ENCODE results near the gene POLE.

Gene POLE

DNA sequence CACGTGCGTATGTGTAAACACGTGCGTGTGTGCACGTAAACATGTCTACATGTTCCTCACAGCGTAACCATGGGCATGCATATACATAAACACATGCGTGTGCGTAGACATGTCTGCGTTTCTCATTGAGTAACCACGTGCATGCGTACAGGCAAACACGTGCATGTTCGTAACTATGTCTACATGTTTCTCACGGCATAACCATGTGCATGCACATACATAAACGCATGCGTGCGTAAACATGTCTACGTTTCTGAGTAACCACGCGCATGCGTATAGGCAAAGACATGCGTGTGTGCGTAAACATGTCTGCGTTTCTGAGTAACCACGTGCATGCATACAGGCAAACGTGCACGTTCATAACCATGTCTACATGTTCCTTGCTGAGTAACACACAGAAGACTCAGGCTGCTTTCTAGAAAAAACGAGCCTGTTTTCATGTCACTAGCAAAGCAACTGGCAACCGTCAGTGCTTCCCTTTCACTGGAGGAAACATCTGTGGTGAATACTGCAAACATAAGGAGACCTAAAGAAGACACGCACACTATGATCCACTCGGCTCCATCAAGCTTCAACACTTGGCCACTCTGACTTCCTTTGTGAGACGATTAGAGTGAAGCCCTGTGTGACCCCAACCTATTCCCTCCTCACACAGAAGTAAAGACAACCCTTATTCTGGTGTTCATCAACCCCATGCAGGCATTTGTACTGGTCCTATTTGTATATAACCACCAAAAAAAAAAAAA, 28.8 kb downstream of the POLE start:
- peak; percentile 69 for FAIRE-seq
- no peak for DNase-seq (ENCODE audit: insufficient read length, low spot score)

GRCh38 chr12:132657004-132657727, 30.0 kb downstream of the POLE start:
- DNase-seq (ENCODE audit: insufficient read length, low spot score), result no peak
- FAIRE-seq, result no peak

DNA sequence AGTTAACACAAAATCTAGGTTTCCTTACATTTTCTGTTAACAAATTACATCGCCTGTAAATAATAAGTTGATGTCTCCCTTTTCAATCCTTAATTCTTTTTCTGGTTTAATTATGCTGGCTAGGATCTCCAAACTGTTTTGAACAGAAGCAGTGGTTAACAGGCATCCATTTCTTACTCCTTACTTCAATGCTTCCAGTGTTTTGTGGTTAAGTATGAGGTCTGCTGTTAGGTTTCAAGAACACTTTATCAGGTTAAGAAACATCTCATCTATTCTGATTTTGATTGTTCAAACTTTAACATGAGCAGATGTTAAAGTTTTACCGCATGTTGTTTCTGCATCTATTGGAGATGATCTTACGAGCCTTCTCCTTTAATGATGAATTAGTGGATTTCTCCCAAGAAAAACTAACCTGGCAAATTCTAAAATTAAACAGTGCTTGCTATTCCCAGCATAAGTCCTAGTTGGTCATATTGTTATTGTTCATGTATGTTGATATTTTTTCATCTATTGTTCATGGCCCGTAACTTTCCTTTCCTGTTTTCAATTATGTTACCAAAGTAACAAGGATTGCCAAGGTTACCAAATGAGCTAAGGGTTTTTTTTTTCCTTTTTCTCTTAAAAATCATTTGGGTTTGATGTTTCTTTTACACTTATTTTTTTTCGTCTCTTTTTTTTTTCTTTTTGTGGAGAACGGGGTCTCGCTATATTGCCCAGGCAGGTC, 33.4 kb downstream of the POLE start:
- DNase-seq (ENCODE audit: insufficient read length, low spot score), result no peak
- FAIRE-seq, result no peak

DNA sequence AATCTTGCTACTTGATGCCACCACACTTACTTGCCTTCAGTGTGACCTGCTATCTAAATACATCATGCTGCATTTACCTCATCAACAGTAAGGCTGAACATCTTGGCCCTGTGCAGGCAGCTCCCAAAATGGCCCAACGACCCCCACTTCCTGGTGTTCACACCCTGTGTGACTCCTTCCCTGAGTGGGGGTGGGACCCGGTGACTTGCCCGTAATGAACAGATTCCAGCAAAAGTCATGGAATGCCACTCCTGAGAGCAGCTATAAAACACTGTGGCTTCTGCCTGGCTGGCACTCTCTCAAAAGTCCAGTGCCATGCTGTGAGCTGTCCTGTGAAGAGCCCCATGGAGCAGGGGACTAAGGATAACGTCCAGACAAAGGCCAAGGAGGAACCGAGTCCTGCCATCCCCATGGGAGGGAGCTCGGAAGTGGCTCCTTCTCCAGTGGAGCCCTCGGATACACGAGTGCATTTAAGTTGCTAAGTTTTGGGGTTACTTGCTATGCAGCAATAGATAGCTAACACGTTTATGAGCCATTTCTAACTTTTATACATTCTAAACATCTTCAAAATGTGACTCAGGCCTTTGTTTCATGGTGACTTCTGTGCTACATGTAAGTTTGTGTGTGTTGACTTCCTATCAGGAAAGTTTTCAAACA, 35.6 kb downstream of the POLE start:
- no peak for FAIRE-seq
- DNase-seq (ENCODE audit: insufficient read length, low spot score), result no peak

- DNase-seq (ENCODE audit: insufficient read length, low spot score) (no peak), FAIRE-seq (no peak)
Measured at GRCh38 chr12:132649226-132649945, 37.8 kb downstream of the POLE start.

- FAIRE-seq (no peak), DNase-seq (ENCODE audit: insufficient read length, low spot score) (no peak)
Measured at GRCh38 chr12:132648616-132649225, 38.4 kb downstream of the POLE start.

DNA sequence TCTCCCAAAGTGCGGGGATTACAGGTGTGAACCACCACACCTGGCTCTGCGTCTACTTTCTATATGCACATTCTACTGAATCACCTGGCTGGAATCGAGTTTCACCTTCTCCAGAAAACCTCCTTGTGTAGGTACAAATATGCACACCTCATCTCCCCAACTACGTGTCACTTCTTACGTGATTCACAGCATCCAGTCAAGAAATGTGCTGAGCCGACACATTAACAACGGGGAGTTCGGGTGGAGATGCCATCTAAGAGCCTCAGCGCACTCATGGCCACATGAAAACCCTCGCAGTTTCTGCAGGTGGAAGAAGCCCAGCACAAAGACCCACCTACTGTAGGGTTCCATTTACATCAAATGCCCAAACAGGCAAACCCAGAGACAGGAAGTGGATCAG, 39.3 kb downstream of the POLE start:
- DNase-seq (ENCODE audit: insufficient read length, low spot score) (no peak), FAIRE-seq (no peak)

DNA sequence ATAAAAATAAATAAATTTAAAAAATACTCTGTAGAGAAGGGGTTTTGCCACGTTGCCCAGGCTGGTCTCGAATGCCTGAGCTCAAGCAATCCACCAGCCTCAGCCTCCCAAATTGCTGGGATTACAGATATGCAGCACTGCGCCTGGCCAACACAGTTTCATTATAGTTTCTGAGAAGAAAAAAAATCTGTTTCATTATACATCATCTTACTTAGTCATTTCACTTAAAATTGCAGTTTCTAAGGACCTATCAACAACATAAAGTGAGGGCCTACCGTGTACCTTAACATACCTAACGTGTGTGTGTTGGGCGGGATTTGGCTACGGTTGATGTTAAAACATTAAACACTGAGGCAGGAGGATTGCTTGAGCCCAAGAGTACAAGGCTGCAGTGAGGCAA, 40.3 kb downstream of the POLE start:
- DNase-seq (ENCODE audit: insufficient read length, low spot score), result no peak
- no peak for FAIRE-seq

GRCh38 chr12:132642846-132643835, 44.0 kb downstream of the POLE start:
- FAIRE-seq (peak; percentile 44), DNase-seq (ENCODE audit: insufficient read length, low spot score) (no peak)

- FAIRE-seq (no peak), DNase-seq (ENCODE audit: insufficient read length, low spot score) (no peak)
Measured at GRCh38 chr12:132641811-132642650, 45.1 kb downstream of the POLE start.

GRCh38 chr12:132640936-132641335, 46.2 kb downstream of the POLE start:
- FAIRE-seq (no peak), DNase-seq (ENCODE audit: insufficient read length, low spot score) (no peak)

GRCh38 chr12:132639956-132640520, 47.1 kb downstream of the POLE start:
- FAIRE-seq (peak; percentile 4), DNase-seq (ENCODE audit: insufficient read length, low spot score) (no peak)

DNA sequence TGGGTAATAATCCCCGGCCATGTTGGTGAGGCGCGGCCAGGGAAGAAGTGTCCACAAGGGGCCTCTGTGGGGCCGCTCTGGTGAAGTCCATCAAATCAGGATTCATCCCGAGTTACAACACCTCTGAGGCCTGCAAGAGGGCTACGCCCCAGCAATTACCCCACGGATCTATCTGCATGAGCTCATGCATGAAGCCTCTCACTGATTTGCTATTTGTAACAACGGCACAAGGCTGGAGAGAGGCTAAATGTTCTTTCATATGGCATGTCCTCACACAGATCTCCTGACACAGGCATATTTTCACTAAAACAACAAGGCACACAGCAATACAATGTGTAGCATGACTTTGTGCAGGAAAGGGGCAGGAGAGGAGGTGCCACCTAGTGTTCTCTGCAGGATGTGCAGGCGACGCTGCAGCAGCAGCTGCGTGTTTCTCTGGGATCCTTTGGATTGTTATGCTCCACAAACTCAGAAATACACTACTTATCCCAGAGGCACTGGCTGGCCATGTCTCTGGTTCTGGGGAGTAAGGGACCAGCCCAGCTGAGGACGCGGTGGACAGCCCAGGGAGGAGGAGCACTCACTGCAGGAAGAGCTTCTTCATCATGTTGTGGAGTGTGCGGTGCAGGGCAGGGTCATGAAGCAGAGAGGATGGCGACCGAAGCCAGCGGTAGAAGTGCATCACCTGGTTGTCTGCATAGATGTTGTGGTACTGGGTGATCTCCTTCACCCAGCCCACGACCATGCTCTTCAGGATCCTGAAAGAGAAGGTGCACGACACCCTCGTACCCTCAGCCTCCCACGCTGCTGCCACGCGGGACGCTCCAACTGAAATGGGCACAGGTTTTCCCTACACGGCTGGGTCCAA, 48.4 kb downstream of the POLE start:
- peak; percentile 56 for DNase-seq (ENCODE audit: insufficient read length, low spot score)

GRCh38 chr12:132637811-132638210, 49.3 kb downstream of the POLE start:
- FAIRE-seq, result no peak
- no peak for DNase-seq (ENCODE audit: insufficient read length, low spot score)

More for the DNA sequence above, 48.4 kb downstream of the POLE start:
- peak; percentile 64 for FAIRE-seq

GRCh38 chr12:132635076-132635955, 51.8 kb downstream of the POLE start:
- FAIRE-seq, result no peak

More at GRCh38 chr12:132635076-132635955, 51.8 kb downstream of the POLE start:
- no peak for DNase-seq (ENCODE audit: insufficient read length, low spot score)

All from HTR-8/SVneo (cell line).